ENCODE results near the gene OR2M7. TPM values are rescaled to one million over a fixed set of nuclear protein-coding genes. Genes with fewer than 3 reads are reported as not detected.

The OR2M7 gene
- total RNA-seq, 2 experiments from 2014 or later = not detected

- ATAC-seq (no peak), DNase-seq (no peak)
- H3K27me3 Mint-ChIP-seq = no peaks in the 10 kb centered on the region
- no peak within 1 kb of the TSS for H3K27ac Mint-ChIP-seq
- H3K4me1 Mint-ChIP-seq = no peaks in the 10 kb centered on the region
- CTCF ChIA-PET = no interaction called here
- no peaks in the 10 kb centered on the region for H3K9me3 Mint-ChIP-seq (ENCODE audit: low read depth)
- H3K4me3 Mint-ChIP-seq = no peak within 1 kb of the TSS
- H3K36me3 Mint-ChIP-seq = no peaks in the 10 kb centered on the region
Observed at GRCh38 chr1:248277876-248278275, 46.5 kb downstream of the OR2M7 start, which contains the start of gene OR2T33. TSS of gene OR2T33 (minus strand) at chr1:248277976. CDS start at chr1:248273814, 4,162 bp downstream.

Other genes starting within 250 kb of the OR2M7 start
- gene OR2L13, start 229.4 kb downstream of the OR2M7 start, total RNA-seq = not detected
- gene OR2M5, start 179.4 kb downstream of the OR2M7 start, total RNA-seq = not detected
- gene OR2M2, start 149.7 kb downstream of the OR2M7 start, total RNA-seq = not detected
- not detected for gene OR2M3, start 127.3 kb downstream of the OR2M7 start, total RNA-seq
- not detected for gene OR2M4, start 93.2 kb downstream of the OR2M7 start, total RNA-seq
- not detected for gene OR2T33, start 46.6 kb downstream of the OR2M7 start, total RNA-seq
- not detected for gene OR2T12, start 21.1 kb downstream of the OR2M7 start, total RNA-seq
- gene OR14C36, start 24.2 kb upstream of the OR2M7 start, total RNA-seq = not detected
- not detected for gene OR2T4, start 37.1 kb upstream of the OR2M7 start, total RNA-seq
- not detected for gene OR2T6, start 51.2 kb upstream of the OR2M7 start, total RNA-seq
- gene OR2T1, start 78.5 kb upstream of the OR2M7 start, total RNA-seq = not detected
- not detected for gene OR2T2, start 121.1 kb upstream of the OR2M7 start, total RNA-seq
- not detected for gene OR2T3, start 148.8 kb upstream of the OR2M7 start, total RNA-seq
- gene OR2T5, start 164.0 kb upstream of the OR2M7 start, total RNA-seq = not detected
- gene OR2G6, start 183.5 kb upstream of the OR2M7 start, total RNA-seq = not detected
- not detected for gene OR2T29, start 238.2 kb upstream of the OR2M7 start, total RNA-seq

Measured in activated CD8-positive, alpha-beta memory T cell treated with anti-CD3 and anti-CD28 coated beads, Interleukin-2, amount 10 ng/mL, durations not matched to agents 7 days and 5 days (primary cell).